Measurements from ENCODE around the gene OLFM1.

DNA sequence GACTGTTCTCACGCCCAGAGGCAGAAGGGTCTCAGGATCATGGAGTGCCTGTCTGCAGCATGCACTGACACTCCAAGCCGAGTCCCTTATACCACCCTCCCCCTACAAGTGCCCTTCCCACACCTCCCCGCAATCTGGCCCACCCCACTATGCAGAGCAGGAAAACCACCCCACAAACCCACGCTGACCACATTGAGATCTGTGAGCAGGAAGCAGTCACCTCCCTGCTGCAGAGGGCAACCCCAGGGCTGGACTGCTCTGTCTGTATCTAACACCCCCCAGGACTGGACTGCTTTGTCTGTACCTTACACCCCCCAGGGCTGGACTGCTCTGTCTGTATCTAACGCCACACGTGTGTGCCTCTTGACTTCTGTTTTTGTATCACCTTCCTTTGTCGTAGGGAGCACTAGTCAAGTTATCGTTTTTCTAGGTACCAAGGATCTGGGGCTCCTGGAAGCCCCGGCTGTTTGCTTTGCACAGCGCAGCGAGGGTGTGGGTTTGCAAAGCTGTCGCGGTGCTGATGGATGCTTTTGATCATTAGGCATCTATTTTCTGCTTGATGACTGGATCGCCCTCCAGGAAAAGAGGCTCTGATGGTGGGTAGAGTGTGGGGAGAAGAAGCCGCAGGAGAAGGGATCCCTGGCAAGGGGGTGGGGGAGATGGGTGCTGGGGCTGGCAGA, 21.5 kb downstream of the OLFM1 start:
- TF ChIP-seq, protein P1, sequence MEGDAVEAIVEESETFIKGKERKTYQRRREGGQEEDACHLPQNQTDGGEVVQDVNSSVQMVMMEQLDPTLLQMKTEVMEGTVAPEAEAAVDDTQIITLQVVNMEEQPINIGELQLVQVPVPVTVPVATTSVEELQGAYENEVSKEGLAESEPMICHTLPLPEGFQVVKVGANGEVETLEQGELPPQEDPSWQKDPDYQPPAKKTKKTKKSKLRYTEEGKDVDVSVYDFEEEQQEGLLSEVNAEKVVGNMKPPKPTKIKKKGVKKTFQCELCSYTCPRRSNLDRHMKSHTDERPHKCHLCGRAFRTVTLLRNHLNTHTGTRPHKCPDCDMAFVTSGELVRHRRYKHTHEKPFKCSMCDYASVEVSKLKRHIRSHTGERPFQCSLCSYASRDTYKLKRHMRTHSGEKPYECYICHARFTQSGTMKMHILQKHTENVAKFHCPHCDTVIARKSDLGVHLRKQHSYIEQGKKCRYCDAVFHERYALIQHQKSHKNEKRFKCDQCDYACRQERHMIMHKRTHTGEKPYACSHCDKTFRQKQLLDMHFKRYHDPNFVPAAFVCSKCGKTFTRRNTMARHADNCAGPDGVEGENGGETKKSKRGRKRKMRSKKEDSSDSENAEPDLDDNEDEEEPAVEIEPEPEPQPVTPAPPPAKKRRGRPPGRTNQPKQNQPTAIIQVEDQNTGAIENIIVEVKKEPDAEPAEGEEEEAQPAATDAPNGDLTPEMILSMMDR (IDR thresholded peaks at IDR 0.05), result no peak
- TF ChIP-seq EZH2 (IDR thresholded peaks at IDR 0.05; ENCODE audit: borderline replicate concordance, insufficient read depth, low read depth, low read length, poor library complexity, severe bottlenecking), result no peak
